IMR-90 (cell line): Measurements from ENCODE around the gene OR3A3.
"Not testable (repeated sequence)": the region's sequence is repeated elsewhere in the genome, so short reads cannot be mapped to it uniquely, and the experiment has no call there.

Source experiments
- CTCF ChIP-seq: conservative IDR thresholded peaks from 2 replicates; pipeline ENCODE4 v1.5.1; 2012; ENCODE audit warnings: mild to moderate bottlenecking, low read depth, low read length, improper control_type of control experiment
- POLR2A ChIP-seq: IDR thresholded peaks from 2 replicates; pipeline ENCODE4 v1.6.1; 2012; ENCODE audit warnings: mild to moderate bottlenecking, low read depth, low read length
- RCOR1 ChIP-seq: IDR thresholded peaks from 2 replicates; pipeline ENCODE4 v1.6.1; 2012; ENCODE audit warnings: mild to moderate bottlenecking, low read length, improper control_type of control experiment; ENCODE audit not compliant: insufficient replicate concordance

- TF ChIP-seq CTCF, POLR2A, RCOR1: not testable (repeated sequence)
These were observed 40.0 kb upstream of the OR3A3 start for GRCh38 chr17:3371167-3371566.
